ENCODE measurements around the gene ATF2.

ATF2 gene

DNA sequence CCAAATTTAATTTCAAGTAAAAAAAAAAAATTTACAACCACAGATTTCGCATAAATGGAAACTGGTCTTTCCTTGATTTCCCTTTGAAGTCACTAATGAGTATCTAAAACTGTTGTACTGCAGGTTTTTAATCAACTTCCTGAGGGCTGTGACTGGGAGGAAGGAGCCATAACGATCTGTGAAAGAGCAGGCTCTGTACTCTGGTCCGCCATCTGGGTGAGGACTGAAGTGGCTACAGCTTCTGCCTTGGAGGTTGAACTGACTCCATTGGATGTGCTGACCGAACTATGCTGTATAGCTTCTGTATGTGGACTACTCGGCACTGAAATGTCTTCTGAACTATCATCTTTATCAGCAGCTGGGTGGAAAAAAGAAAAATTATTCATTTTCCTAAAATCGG, 93.5 kb downstream of the ATF2 start:
- no peak for DNase-seq

GRCh38 chr2:175068534-175068933, 99.5 kb downstream of the ATF2 start:
- no peak for DNase-seq

DNA sequence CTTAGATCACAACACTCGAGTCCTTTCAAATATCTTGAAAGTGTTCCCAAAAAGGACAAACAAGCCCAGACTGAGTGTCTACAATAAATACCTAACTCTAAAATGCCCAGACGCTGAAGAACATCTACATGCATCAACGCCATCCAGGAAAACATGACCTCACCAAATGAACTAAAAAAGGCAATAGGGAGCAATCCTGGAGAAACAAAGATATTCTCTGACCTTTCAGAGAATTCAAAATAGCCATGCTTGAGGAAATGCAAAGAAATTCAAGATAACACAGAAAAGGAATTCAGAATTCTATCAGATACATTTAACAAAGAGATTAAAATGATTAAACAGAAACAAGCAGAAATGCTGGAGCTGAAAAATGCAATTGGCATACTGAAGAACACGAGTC, 101.6 kb downstream of the ATF2 start:
- DNase-seq = no peak

- no peak for DNase-seq
Measured at GRCh38 chr2:175064797-175065196, 103.2 kb downstream of the ATF2 start.

- no peak for DNase-seq
Measured at GRCh38 chr2:175063741-175064140, 104.3 kb downstream of the ATF2 start.

DNA sequence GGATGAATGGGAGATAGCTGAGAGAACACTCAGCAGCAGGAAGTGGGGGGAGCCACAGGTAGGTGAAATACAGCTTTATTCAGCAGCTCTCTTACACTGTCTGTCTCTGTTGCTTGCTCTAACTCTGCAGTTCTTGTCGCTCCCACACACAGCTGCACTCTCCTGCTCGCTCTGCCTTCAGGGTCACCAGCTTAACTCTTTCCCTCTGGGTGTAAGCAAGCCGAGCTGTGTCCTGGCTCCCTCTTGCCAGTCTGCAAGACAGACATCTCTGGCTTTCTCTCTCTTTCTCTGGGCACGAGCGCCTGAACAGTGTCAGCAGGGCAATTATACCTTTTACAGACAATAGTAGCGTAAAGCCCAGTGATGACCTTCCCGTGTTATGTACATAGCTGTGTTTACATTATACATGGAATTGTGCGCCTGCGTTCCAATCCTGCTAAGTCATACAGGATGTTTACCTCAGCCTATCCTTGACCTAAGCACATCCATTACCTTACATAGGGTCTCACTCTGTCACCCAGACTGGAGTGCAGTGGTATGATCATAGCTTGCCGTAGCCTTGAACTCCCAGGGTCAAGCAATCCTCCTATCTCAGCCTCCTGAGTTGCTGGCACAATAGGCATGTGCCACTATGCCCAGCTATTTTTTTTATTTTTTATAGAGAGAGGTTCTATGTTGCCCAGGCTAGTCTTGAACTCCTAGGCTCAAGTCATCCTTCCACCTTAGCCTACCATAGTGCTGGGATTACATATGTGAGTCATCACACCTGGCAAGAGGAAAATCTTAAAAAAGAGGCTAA, 105.0 kb downstream of the ATF2 start:
- no peak for DNase-seq

DNA sequence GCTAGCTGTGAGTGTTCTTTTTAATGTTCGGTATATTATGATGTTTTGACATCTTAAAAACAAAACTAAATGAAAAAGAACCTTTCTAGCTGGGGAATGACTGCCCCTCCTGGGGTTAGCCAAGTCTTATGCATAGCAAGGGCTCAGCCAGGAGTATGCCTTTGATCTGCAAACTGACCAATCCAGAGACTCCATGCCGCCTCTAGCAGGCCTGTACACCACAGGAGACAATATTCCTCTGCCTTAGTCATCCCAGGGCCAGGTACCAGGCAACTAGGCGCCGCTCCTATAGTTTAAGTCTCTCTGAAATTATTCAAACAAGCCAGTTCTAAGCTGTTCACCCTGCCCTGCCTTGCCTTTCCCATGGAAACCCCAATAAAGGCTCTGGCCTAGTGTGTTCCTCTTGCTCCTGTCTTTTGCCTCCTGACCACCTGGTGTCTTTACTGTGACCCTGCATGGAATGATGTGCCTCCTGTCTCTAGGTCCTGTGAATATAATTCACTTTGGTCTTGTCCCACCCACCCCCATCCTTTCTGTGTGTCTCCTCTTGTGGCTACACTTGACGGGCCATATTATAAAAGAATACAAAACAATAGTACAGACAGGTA, 110.8 kb downstream of the ATF2 start:
- no peak for DNase-seq

DNA sequence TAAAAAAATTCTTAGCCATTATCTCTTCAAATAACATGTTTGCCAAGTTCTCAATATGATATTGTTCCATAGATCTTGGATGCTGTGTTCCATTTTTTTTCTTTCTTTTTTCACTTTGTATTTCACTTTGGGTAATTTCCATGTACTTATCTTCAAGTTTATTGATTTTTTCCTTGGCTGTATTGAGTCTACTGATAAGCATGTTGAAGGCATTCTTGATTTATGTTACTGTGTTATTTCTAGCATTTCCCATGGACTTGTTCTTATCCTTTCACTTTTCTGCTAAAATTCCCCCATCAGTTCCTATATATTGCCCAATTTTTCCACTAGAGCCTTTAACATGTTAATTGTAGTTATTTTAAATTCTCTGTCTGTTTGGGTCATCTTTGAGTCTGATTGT, 112.0 kb downstream of the ATF2 start:
- no peak for DNase-seq

GRCh38 chr2:175054340-175054739, 113.7 kb downstream of the ATF2 start:
- no peak for DNase-seq

GRCh38 chr2:175049661-175050060, 118.3 kb downstream of the ATF2 start:
- DNase-seq = no peak

- DNase-seq = no peak
Measured at GRCh38 chr2:175048275-175048674, 119.7 kb downstream of the ATF2 start.

DNA sequence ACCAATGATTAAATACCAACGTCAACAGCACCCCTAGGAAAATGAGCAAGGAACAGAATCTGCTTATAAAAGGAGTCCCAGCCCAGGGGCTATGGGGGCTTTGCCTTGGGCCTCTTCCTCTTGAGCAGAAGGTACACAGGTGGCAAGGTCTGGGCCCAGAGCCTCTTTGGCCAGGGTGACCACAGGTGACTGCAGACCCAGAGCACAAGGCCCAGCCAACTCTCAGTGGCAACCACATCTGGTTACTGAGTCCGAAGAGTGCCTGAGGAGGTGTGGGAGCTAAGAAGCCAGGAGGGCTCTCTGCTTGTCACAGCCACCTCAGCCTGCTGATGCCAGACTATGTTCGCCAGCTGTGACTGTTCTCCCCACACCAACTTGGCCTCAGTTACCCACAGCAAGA, 128.5 kb downstream of the ATF2 start:
- no peak for DNase-seq

DNA sequence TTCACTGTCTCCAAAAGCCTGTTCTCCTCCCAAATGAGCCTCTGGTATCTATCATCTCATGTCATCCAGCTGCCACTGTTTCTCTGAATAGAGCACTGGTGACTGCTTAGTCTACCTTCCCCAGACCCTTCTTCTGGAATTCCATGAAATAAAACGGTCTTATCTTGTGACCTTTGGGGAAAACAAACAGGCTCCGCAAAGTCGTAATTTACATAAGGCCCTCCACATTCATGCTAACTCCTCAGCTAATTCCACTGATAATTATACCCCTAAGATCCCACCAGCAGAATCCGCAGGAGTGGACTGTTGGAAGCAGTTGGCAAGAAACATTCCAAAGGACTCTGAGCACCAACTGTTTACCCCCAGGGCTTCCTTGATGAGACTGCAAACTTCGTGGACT, 129.0 kb downstream of the ATF2 start:
- DNase-seq = no peak

GRCh38 chr2:175037941-175038340, 130.1 kb downstream of the ATF2 start:
- no peak for DNase-seq

- DNase-seq = no peak
Measured at GRCh38 chr2:175036582-175037018, 131.4 kb downstream of the ATF2 start.

DNA sequence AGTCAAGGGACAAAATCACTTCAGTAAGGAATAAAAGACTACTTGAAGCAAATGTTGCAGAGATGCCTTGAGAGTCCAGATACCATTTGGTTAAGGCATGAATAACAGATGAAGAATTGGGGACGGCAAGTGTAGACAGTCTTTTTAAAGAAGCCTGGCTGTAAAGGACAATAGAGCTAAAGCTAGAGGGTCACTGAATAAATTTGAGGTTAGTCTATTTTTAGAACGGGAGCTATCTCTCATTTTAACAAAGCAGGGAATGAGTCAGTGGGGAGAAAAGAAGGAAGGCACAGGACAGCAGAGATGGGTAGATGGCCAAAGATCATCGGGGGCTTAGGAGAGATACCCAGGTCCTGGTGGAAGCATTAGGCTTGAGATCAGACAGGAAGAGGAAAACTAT, 132.2 kb downstream of the ATF2 start:
- no peak for DNase-seq

DNA sequence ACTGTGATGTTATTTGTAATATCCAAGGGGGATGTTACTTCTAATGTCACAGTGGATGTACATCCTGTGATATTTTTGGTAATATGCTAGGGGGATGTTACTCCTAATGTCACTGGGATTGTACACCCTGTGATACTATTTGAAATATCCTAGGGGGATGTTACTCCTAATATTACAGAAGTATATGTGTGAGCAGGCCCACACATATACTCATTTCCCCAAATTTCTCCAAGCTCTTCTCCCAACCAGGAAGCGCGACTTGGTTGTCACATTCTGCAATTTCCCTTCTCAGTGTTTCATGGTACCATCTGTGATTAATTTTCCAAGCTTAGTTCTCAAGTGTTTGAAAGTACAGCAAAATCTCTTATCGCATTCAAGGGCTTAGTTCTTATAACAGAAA, 133.3 kb downstream of the ATF2 start:
- DNase-seq = no peak

DNA sequence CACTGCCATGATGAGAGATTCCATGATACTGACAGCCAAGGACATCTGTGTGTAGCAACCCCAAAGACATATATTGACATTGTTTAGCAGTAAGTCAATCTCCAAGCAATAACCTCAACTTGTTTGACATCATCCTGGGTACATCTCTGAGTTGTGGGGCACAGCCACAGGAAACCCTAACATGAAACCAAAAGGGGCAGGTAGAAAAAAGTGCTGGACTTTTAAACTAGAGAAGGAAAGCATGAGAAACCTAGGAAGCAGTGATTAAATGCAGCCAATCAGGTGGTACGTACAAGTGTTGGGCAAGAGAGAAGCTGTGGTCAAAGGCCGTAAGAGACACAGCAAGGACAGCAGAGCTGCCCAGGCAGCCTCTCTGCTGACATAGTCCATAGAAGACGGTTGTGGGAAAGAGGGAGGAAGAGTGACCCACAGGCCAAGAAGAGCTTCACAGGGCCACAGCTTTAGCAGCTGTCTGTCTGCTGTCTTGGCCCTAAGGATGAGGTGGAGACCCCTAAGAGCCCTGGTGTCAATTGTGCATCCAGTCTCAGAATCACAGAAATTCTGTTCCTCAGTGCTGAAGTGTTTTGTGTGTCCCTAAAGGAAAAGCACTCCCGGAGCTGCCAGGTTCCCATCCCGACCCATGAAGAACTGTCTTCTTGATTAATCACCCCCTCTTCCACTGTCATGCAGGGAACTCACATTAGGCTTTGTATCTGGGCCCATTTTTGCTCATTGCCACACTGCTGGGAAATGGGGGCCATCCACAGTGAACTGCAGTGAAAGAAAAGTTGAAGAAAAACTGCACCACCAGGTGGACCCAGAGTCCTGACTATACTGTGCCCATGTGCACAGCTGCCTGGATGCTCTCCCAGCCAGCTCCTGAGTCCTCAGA, 137.4 kb downstream of the ATF2 start:
- no peak for DNase-seq

DNA sequence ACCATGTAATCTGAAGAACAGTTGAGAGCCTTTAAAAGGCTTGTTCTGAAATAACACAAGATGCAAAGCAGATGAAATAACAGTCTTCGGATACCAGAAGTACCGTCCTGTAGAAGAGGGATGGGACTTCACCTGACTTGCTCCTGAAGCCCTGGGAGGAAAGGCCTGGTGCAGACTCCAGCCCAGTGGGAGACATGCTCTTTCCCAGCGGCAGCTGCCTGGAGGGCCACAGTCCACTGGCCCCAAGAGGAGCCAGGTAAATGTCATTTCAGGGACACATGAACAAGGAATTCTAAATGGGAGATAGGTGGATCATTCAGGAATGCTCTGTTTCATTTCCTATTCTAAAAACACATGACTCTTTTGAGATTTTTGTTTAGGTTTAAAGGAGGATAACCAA, 140.2 kb downstream of the ATF2 start:
- no peak for DNase-seq

DNA sequence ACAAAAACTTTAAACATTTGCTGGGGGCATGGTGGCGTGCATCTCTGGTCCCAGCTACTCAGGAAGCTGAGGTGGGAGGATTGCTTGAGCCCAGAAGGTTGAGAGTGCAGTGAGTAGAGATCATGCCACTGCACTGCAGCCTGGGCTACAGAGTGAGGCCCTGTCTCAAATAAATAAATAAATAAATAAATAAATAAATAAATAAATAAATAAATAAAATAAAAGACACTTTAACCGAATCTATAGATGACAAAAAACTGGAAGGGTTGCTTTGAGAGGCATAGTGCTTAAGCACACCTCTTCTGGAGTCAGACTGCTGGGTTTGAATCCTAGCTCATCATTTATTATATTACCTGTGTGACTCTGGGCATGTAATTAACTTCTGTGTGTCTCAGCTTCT, 141.6 kb downstream of the ATF2 start:
- DNase-seq = no peak

GRCh38 chr2:175025946-175026345, 142.1 kb downstream of the ATF2 start:
- no peak for DNase-seq

DNA sequence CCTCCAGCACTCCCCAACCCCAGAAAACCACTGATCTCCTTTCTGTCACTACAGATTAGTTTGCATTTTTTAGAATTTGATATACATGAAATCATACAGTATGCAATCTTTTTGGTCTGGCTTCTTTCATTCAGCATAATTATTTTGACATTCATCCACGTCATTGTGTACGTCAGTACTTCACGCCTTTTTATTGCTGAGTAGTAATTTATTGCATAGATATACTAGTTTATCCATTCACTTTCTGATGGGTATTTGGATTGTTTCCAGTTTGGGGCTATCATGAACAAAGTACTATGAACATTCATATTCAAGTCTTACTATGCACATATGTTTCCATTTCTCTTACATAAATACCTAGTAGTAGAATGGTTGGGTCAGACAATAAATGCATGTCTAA, 142.8 kb downstream of the ATF2 start:
- no peak for DNase-seq

DNA sequence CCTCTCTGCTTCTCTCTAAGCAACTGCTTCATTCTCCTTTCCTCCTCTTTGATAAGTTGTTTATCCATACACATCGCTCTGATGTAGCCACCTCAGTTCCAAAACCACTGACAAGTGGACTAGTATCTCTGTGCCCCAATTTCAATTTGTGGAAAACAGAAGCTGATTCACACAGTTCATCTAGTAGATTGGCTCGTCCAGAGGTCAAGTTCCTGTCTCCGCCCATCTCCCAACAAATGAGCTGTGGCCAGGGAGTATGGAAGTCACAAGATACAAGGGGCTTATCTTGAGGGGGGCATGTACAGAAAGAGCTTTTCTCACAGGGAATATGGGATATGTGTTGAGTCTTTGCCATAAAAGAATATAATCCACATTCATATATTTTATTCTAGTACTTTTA, 145.1 kb downstream of the ATF2 start:
- DNase-seq = no peak

Data from cerebellar nuclear complex (tissue), 1 donor.